Cerebellar nuclear complex (tissue), 1 donor: ENCODE measurements around the gene CCDC169.
A peak's percentile ranks its signal among the peaks of the same experiment; 100 is the strongest.
"Not testable (repeated sequence)": the region's sequence is repeated elsewhere in the genome, so short reads cannot be mapped to it uniquely, and the experiment has no call there.

Experiments
- DNase-seq, 2 experiments: peaks; one replicate each; lab custom pipeline; 2025; lab: John Stamatoyannopoulos, UW

The CCDC169 gene

GRCh38 chr13:36297366-36298338 lies at the start of gene CCDC169:
Gene CCDC169 (minus strand): TSS chr13:36297814. CDS start chr13:36297719, 95 bp downstream.
- DNase-seq, result no peak

DNA sequence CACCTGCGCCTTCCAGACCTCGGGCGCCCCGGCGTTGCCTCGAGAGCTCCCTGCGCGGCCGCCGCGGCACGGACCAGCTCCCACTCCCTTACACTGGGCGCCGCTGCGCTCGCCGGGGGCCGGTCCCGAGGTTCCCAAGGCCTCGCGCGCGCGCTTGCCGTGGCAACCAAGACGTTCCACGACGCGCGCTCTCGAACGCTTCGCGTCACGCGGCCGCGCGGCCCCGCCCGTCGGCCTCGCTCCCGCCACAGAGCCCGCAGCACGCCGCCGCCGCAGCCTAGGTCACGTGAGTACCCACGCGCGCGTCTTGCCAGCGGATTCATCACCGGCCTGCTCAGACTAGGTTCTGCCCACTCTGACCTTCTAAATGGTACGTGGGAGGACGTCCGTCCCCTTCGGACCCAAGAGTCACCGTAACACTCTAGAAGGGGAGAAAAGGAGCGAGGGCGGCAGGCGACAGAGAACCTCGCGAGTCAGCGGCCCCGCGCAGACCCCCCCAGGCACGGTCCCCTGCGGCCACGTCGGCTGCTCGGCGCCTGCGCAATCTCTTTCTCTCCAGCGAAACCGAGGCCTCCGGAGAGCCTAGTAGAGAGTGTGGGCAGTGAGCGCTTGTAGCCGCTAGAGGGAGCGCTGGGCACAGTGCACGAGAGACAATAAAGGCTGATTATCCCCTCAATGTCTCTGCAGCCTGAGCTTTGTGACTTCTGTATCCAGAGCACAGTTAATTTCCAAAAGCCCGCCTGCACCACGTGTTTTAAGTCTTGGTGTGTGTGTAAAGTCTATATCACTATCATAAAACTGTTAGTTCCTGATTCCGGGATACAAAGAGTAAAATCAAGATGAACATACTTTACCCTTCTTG lies 48.8 kb upstream of the CCDC169 start, which contains the start of gene SPART:
Gene SPART (minus strand): TSS at position 173 of the 862 bp plus-strand sequence. CDS start 10,564 bp downstream, outside the sequence.
- peak; percentile 37 to 86 for DNase-seq

DNA sequence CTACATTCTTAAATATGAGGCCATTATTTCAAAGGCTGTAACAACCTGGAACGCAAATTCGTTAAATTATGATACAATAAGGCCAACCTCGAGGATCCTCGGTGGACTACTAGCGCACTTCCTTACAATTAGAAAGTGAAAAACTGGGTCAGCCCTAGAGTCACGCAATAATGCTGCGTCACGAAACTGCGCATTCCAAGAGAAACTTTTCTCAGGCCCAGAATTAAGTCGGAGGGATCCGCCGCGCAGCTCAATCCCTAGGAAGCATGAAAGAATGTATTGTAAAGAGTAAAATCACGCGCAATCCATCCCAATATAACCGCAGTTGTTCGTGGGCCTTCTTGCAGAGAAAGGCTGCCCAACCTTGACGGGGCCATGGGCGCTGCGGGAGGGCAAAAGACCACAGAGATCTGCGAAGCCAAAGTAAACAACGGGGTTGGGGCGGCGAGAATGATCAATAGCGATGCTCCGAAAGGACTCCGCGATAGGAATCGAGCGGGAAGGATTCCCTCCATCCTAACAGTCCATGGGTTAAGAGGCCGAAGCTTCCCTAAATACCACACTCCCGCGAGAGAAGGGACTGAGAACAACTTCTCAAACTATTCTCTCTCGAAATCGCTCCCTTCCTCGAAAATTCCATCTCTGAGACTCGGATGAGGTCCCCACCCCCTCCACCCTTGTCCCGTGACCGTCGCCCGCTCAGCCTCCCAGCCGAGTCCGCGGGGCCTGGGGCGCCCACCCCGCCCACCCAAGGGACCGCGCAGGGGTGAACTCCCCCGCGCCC lies 48.0 kb upstream of the CCDC169 start:
- DNase-seq, result no peak

GRCh38 chr13:36344886-36345437 lies 47.3 kb upstream of the CCDC169 start:
- peak in 1 of 2 experiments; percentile 25 for DNase-seq

GRCh38 chr13:36344173-36344572 lies 46.6 kb upstream of the CCDC169 start:
- DNase-seq, result no peak

- DNase-seq, result no peak
These were observed 46.2 kb upstream of the CCDC169 start for GRCh38 chr13:36343766-36344165.

DNA sequence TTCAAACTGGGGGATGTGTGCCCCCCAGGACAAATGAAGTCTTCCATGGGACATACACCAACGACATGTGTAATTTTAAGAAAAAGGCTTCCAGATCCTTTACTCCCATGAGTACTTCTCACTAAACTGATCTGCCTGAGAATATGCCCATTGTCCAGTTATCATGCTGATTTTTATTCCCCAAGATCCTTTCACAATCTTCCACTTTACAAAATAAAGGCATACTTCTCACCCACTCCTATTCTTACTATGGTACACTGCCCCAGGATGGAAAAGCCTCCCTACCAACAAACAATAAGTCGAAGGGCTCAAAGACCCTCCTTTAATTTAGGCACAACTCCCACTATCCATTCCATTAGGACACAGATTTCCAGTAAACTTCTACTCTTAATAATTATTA lies 45.1 kb upstream of the CCDC169 start:
- no peak for DNase-seq

DNA sequence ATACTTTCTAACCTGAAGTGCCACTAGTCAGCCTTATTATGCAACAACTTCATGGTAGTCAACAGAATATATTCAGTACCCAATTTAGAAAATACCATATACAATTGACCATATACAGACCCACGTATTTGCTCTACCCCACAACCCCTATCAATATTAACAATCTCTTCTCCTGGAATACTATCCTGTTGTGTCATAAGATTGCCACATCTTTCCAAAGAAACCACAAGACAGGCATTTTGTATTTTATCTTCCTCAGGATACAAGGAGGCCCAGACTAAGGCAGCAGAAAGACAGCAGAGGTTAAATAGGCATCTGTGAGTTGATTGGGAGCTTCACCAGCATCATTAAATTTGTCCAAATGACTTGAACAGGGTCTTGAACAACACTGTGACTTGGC lies 44.1 kb upstream of the CCDC169 start:
- no peak for DNase-seq

- no peak for DNase-seq
These were observed 42.1 kb upstream of the CCDC169 start for GRCh38 chr13:36339600-36340155.

- no peak for DNase-seq
These were observed 40.5 kb upstream of the CCDC169 start for GRCh38 chr13:36337938-36338641.

DNA sequence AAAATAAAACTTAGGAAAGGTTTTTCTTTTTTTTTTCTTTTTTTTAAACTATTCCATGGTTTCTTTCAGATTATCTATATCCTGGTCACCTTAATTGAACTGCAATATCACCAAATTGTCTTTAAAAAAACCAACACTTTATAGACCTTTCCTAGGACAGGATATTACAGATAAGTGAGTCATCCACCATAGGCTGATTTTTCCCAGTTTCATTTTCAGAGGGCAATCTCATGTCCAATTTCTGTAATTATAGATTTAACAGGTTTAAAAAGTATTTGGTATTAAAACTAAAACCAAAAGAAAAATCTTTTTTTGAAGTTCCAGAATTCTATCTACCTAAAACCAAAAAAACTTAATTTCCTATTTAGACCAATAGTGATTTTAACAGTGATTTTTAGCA lies 35.4 kb upstream of the CCDC169 start:
- DNase-seq, result no peak

DNA sequence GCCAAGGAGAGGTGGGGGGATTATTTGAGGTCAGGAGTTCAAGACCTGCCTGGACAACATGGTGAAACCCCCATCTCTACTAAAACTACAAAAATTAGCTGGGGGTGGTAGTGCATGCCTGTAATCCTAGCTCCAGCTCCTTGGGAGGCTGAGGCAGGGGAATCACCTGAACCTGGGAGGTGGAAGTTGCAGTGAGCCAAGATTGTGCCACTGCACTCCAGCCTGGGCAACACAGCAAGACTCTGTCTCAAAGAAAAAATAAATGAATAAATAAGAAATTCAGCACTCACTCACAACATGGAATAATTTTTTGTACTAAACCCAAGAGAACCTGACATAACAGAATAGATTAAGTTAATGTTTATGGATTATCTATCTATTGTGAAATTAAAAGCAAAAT lies 34.6 kb upstream of the CCDC169 start:
- DNase-seq, result not testable (repeated sequence)

- DNase-seq, result no peak
These were observed 33.7 kb upstream of the CCDC169 start for GRCh38 chr13:36331280-36331679.

GRCh38 chr13:36329361-36329760 lies 31.7 kb upstream of the CCDC169 start:
- DNase-seq, result no peak

GRCh38 chr13:36328821-36329220 lies 31.2 kb upstream of the CCDC169 start:
- DNase-seq, result no peak

GRCh38 chr13:36325912-36326311 lies 28.3 kb upstream of the CCDC169 start:
- DNase-seq, result no peak

- DNase-seq, result not testable (repeated sequence)
These were observed 27.3 kb upstream of the CCDC169 start for GRCh38 chr13:36324881-36325280.

GRCh38 chr13:36323951-36324566 lies 26.4 kb upstream of the CCDC169 start:
- no peak for DNase-seq

DNA sequence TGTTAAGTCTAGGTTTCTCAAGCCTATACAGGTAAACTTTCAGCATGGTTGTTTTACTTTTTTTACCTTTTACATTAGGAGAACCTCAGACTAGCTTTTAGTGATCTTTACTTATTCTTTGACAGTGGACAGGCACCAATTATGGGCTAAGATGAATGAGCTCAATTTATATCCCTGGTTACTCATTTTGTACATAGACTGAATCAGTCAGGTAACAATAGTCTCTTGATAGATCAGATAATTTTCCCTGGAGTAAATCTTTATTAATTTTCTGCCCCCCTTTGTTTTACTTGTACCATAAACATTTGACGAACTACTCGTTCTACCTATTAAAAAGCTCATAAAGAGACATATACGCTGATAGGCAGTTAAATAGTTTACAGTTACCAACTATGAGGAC lies 25.8 kb upstream of the CCDC169 start:
- DNase-seq, result no peak

GRCh38 chr13:36319793-36320192 lies 22.2 kb upstream of the CCDC169 start:
- not testable (repeated sequence) for DNase-seq
